ENCODE data around the gene TM2D3.

GRCh38 chr15:101602801-101603200 is 49.4 kb downstream of the TM2D3 start:
- TF ChIP-seq CTCF (conservative IDR thresholded peaks at IDR 0.05; ENCODE audit: low read depth, low read length) = no peak
- TF ChIP-seq EZH2phosphoT487 (IDR thresholded peaks at IDR 0.05; ENCODE audit: borderline replicate concordance, low read length) = no peak
- no peak for TF ChIP-seq EZH2 (IDR thresholded peaks at IDR 0.05; ENCODE audit: low read length, unreplicated experiment)
